ENCODE results near the gene SLC2A6.
A peak's percentile ranks its signal among the peaks of the same experiment; 100 is the strongest.

The SLC2A6 gene

DNA sequence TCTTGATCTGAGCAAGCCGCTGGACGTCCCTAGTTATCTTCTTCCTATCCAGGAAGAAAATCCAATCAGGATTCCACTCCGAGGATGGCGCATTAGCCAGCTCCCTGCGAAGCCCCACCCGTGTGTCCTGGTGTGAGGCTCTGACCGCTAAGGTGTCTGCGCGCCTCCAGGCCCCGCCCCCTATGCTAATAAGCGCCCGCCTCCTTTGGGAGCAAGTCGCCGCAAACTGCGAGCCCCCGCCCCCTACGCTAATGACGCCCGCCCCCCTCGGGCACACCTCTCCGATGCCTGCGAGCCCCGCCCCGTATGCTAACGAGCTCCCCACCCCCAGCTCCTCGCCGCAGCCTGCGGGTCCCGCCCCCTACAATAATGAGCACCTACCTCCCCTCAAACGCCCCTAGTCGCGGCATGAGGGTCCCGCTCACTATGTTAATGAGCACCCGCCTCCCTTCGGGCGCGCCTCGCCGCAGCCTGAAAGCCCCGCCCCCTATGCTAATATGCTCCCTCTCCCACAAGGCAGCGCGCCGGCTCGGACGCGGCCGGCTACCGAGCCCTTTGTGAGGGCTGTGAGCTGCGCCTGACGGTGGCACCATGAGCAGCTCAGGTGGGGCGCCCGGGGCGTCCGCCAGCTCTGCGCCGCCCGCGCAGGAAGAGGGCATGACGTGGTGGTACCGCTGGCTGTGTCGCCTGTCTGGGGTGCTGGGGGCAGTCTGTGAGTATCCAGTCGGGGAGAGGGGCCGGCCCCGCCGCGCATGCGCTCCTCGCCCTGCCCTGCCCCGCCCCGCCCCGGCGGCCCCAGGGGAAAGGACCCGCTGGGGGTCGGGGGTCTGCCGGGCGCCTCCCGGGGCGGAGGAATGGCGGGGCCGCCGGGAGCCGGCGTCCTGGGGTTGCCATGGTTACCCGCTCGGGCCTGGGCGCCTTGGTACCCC is 19.2 kb downstream of the SLC2A6 start, which contains the start of gene CACFD1:
TSS of gene CACFD1 (plus strand) at position 503 of the 929 bp plus-strand sequence. CDS start at position 592, 89 bp downstream.
- no peak for TF ChIP-seq CTCF (conservative IDR thresholded peaks at IDR 0.05; ENCODE audit: low read depth)
- ChIA-PET POLR2A (ENCODE audit: low non-redundant PET) (interaction anchor here (0.6 to 1.1 kb wide), 2 partner anchors 19 to 430 kb away, joined by 3 read pairs; partner anchors contain the start of gene SLC2A6), CTCF (interaction anchor here (0.7 to 0.8 kb wide), 3 partner anchors 30 to 71 kb away, joined by 3 read pairs; no protein-coding TSS in a partner anchor)
- DNase-seq (ENCODE audit: low spot score) = peak; percentile 99
- peak within 1 kb of the TSS; percentile 91 for H3K27ac ChIP-seq

DNA sequence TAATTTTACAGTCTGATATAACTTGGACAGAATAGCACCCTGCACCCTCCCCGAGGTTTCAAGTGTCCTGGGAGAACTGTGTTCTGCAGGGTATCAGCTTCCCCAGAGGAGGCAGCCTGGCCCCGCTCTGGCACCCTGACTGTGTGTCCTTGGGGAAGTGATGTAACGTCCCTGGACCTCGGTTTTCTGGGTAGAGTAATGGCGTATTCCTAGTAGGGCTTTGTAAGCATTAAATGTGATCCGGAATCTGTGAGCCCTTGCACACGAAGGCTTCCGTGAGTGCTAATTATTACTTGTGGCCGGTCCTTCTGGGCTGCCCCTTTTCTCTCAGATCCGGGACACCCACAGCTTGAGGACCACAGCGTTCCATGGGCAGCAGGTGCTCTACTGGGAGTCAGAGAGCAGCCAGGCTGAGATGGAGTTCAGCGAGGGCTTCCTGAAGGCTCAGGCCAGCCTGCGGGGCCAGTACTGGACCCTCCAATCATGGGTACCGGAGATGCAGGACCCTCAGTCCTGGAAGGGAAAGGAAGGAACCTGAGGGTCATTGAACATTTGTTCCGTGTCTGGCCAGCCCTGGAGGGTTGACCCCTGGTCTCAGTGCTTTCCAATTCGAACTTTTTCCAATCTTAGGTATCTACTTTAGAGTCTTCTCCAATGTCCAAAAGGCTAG is 20.1 kb downstream of the SLC2A6 start:
- no peak for DNase-seq (ENCODE audit: low spot score)
- TF ChIP-seq CTCF (conservative IDR thresholded peaks at IDR 0.05; ENCODE audit: low read depth) = no peak
- H3K27ac ChIP-seq = peak overlapping the region; percentile 91
- POLR2A ChIA-PET (ENCODE audit: low non-redundant PET) = interaction anchor here (1.1 kb wide), 1 partner anchor 20 kb away, joined by 3 read pairs; the partner anchor contains the start of gene SLC2A6
- CTCF ChIA-PET = no interaction called here

DNA sequence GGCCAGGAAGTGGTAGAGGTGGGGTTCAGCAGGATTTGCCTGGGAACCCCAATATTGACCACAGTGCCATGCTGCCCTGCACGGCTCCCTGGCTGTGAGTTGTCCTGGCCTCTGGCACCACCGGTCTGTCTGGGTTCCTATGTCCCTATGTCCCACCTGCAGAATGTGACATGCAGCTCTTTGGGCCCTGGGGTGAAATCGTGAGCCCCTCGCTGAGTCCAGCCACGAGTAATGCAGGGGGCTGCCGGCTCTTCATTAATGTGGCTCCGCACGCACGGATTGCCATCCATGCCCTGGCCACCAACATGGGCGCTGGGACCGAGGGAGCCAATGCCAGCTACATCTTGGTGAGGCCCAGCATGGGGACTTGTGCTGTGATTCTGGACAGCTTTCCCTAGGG is 21.2 kb downstream of the SLC2A6 start:
- POLR2A ChIA-PET (ENCODE audit: low non-redundant PET) = no interaction called here
- no peak for DNase-seq (ENCODE audit: low spot score)
- H3K27ac ChIP-seq = no peak overlapping the region
- no peak for TF ChIP-seq CTCF (conservative IDR thresholded peaks at IDR 0.05; ENCODE audit: low read depth)
- CTCF ChIA-PET = no interaction called here

- CTCF ChIA-PET = no interaction called here
These were observed 21.7 kb downstream of the SLC2A6 start for GRCh38 chr9:133457233-133457632.

GRCh38 chr9:133456409-133456808 is 22.5 kb downstream of the SLC2A6 start:
- ChIA-PET POLR2A (ENCODE audit: low non-redundant PET) (no interaction called here), CTCF (interaction anchor here (0.6 to 1.0 kb wide), 3 partner anchors 15 to 792 kb away, joined by 3 read pairs; no protein-coding TSS in a partner anchor)
- no peak for TF ChIP-seq CTCF (conservative IDR thresholded peaks at IDR 0.05; ENCODE audit: low read depth)
- DNase-seq (ENCODE audit: low spot score) = no peak
- H3K27ac ChIP-seq = no peak overlapping the region

More at GRCh38 chr9:133457233-133457632, 21.7 kb downstream of the SLC2A6 start:
- no peak for TF ChIP-seq CTCF (conservative IDR thresholded peaks at IDR 0.05; ENCODE audit: low read depth)
- H3K27ac ChIP-seq = no peak overlapping the region
- DNase-seq (ENCODE audit: low spot score) = no peak
- POLR2A ChIA-PET (ENCODE audit: low non-redundant PET) = no interaction called here

DNA sequence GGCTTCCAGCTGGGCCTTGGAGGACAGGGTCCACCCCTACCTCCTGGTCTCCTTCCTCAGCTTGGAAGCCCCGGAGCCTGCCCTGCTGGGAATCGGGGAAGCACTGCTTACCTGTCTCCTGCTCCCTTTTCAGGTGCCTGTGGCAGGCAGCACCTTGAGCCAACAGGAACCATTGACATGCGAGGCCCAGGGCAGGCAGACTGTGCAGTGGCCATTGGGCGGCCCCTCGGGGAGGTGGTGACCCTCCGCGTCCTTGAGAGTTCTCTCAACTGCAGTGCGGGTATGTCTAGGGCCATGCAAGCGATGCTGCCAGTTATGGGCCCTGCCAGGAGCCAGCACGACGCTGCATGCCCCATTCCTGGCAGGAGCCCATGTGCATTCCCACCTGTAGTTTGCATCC is 23.0 kb downstream of the SLC2A6 start:
- no peak for TF ChIP-seq CTCF (conservative IDR thresholded peaks at IDR 0.05; ENCODE audit: low read depth)
- POLR2A ChIA-PET (ENCODE audit: low non-redundant PET) = no interaction called here
- CTCF ChIA-PET = interaction anchor here (1.0 kb wide), 1 partner anchor 18 kb away, joined by 3 read pairs; no protein-coding TSS in a partner anchor
- no peak for DNase-seq (ENCODE audit: low spot score)
- H3K27ac ChIP-seq = no peak overlapping the region

Data from RWPE1 (cell line).